Hematopoietic multipotent progenitor cell treated with erythropoietin and hydrocortisone succinate and interleukin-3 and kit ligand, for 4 days (in vitro differentiated cells): ENCODE results near the gene KRT85.

Experiments used
- DNase-seq: peaks from one replicate; pipeline ENCODE4 v3.0.0-alpha.2; 2015

Gene KRT85

DNA sequence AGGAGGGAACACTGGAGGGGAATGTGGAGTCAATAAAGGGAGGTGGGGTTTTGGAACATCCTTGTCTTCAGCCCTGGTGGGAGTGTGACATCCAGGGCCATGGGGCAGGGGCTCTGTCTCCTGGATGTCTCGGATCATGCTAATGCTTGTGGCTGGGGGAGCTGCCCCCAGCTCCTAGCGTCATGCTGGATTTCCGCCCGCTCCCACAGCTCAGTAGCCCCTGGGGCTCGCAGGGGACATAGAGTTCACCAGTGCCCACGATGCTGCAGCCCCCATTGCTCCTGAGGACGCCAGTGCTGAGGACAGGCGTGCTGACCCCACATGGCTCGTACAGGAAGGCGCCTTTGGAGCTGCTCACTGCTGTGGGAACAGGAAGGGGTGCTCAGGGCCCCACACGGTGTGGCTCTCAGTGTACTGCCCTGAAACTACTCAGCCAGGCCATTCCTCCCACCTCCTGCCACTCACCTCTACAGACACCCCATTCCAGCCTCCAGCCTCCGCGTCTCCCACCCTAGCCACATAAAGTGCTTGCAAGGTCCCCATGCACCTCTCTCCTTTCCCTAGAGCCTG is 27.6 kb upstream of the KRT85 start:
- no peak for DNase-seq

DNA sequence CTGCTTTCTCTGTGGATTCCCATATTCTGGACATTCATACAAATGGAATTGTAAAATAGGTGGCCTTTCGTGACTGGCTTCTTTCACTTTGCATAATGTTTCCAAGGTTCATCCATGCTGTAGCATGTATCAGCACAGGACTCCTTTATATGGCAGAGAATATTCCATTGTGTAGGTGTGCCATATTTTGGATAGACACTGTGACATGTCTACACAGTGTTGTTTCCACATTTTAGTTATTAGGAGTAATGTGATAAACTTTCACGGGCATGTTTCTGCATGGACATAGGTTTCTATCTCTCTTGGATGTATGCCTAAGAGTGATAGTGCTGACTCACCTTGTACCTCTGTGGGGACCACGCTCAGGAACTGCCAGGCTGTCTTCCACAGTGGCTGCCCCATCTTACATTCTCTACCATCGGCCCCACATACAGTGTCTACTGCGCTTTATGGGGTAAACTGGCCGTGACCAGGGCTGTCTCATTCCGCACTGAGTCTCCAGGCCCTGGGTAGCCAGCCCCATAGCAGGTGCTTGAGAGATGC is 25.3 kb upstream of the KRT85 start:
- DNase-seq = no peak

DNA sequence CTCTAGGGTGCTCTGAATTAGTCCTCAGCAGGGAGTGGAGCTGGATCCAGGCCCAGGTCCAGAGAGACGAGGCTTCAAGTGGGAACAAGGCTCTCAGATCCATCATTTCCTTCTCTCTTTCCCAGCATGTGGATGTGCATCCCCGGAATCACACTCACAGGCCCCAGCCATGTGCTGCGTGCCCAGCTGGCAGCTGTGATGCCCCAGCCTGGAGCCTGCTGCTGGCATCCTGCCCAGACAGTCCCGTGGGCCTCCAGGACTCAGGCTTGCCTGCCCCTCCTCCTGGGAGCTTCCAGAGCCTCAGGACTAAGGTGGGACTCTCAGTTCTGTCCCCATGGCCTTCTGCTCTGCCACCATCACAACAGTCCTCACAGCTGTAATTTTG is 24.3 kb upstream of the KRT85 start:
- DNase-seq = no peak

DNA sequence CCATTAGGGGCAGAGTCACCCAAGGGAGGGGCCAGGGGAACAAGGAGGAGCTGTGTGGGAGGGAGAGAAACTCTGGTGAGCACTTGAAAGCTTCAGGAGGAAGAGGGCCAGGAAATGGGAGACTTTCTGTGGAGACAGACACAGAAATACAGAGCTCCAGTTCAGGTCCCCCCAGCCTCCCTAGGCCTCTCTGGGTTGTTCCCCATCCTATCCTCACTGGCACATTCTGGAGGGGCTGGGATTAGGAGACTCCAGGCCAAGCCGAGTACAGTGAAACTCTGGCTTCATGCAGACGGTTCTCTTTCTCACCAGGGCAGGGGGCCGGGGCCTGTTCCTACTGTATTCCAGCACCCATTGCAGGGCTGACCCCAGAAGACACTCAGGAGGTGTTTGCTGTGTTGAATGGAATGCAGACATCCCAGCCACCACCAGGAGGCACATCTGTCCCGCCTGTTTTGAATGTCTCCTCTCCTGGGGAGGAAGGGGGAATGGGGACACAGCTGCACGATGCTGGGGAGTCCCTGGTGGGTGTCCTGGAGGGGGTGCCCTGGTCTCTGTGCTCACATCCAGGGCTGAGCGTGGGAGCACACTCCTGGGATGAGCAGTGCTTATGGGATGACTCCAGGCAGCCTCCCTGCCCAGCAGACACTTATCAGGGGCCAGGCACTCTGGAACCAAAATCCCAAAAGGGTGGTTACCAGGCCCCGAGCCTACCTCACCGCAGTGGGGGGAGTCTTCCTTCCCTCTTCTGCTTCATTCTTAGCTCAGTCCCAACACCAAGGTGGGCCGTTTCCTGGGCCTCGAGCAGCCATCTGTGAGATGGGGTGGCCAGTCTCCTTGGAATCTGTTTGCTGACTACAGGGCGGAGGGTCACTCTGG is 23.7 kb upstream of the KRT85 start:
- DNase-seq = peak; percentile 48

DNA sequence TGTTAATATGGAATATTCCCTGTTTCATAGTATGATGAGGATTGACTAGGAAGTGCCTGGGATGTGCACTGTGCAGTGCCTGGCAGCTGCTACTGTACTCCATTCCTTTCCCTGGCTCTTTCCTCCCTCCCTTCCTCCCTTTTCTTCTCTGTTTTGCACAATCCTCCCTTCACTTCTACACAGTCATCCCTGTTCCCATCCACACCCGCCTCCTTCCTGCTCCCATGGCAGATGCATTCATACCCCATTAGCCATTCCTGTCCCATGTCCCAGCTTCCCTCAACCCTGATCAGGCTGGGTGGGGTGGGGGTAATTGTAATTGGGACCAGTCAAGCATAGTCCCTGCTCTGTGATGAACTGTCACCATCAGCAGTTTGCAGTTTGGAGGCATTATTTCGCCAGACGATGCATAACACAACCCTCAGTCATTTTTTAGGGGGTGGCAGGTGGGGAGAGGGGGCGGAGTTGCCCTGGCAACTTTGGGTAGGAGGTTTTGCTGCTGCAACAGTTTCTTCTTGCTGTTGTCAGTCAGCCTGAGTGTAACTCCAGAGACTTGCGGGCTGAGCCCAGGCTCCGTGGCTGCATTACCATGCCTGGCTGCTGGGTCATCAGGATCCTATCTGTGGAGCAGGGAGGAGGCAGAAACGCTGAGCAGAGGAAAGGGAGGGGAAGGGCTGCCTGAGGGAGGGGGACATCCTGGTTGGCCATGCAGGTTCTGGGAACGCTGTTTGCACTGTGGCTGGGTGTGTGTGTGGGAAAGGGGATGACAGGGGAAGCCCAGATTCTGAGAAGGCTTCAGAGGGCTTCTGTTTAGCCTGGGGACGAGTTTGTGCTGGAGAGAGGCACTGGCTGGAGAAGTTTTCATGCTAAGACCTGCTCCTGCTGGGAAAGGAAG is 22.3 kb upstream of the KRT85 start:
- no peak for DNase-seq

DNA sequence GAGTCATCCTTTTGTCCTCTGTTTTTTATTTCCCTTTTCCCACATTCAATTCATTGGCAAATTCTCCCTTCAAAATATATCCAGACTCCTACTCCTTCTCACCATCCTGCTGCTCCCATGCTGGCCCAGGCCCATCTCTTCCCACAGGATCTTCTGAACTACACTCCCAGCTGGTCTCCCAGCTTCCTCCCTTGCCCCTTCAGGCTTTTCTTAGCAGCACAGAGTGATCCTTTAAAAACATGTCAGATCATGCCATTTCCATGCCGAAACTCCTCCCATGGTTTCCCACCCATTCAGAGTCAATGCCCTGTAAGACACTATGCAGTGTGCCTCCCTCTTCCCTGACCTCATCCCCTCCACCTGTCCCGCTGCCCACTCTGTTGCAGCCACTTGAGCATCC is 20.6 kb upstream of the KRT85 start:
- DNase-seq = no peak

DNA sequence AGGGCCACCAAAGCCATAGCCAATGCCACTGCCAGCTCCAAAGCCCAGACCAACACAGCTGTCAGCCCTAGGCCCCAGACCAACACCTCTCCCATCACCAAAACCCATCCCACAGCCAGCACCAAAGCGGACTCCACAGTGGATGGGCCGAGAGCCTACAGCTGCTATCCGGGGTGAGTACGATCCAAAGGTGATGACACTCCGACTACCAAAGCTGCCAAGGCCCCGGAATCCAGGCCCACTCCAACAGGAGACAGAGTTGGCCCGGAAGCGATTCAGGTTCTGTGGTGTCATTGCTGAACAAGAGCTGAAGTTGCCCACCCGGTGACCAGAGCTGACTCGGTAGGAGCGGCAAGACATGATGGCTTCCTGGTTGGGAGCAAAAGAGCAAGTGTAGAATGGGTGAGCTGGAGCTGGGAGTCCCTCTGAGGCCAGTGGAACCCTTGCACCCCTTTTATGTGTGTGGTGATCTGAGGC is 18.0 kb upstream of the KRT85 start, which contains the start of gene KRT84:
KRT84 (minus strand) TSS at position 427 of the 477 bp plus-strand sequence; CDS start at position 360, 67 bp downstream.
- DNase-seq = no peak

DNA sequence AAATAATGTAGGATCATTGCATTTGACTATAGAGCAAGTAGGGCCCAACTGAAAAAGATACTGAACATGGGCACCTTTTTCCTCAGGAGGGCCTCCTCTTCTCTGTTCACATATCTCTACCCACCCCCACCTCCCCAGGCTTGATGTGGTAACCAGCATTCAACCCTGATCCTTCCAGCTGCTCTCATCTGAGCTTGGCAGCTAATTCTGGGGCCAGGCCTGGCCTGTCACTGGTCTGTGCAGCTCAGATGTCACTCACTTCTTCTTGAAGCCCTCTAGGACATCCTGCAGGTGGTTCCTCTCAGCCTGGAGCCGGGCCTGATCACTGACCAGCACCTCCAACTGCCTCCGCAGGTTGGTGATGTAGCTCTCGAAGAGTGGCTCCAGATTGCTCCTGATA is 16.1 kb upstream of the KRT85 start:
- DNase-seq = no peak

DNA sequence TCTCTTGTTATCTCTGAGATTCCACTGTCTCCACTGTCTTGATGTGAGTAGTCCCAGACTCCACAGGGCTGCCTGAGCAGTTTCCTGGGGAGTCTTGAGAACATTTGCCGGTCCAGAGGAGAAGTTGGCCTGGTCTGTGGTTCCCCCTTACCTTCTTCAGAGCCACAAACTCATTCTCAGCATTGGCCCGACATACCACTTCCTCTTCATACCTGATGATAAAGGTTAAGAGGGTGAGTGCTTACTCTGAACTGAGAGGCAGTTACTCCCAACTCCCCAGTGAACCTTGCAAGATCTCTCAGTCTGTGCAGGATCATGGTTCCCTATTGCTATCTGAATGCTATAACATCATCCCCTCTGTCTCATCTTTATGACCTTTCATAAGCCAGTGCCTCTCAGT is 15.6 kb upstream of the KRT85 start:
- DNase-seq = no peak

DNA sequence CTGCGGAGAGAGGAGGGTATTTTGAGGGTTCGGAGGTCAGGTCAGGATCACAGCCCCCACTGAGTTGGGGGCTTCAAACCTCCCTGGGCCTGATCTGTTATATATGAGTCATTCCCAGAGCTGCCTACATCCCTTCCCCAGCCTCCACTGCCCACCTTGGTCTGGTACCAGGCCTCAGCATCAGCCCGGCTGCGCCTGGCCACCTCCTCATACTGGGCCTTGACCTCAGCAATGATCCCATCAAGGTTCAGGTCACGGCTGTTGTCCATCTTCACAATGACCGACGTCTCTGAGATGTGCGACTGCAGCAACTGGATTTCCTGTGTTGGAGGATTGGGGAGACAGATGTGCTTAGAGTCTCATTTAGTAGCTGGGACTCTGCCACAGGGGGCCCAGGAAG is 13.9 kb upstream of the KRT85 start:
- DNase-seq = no peak

DNA sequence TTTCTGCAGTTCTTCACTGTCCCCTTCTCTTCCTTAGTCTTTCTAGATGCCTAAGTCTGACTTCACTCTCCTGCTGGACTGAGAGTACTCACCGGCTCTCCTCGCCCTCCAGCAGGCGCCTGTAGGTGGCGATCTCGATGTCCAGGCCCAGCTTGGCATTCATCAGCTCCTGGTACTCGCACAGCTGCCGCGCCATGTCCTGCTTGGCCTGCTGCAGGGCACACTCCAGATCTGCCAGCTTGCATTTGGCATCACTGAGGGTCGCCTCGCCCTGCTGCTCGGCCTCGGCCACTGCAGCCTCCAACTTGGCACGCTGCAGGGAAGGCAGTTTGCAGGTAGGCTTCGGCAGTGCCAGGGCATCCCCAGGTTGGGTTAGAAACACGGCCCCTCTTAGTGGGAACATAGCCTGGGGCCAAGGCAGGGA is 13.0 kb upstream of the KRT85 start:
- peak; percentile 55 for DNase-seq

DNA sequence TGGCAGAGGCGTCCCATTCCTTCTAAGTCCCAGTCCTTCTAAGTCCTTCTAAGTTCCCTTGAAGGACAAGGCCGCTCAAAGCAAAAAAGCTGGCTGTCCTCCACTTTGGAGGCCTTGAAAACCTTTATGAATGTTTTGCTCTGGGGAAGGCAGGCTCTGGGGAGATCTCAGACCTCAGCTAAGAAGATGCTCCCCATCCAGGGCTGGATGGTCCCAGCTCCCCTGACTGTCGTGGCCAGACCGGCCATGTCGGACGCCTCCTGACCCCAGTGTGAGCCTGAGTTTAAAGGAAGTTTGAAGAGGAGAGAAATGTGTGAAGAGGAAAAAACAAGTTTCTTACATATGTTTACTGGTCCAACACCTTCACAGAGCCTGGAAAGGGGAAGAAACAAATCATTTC is 12.3 kb upstream of the KRT85 start:
- DNase-seq = no peak

DNA sequence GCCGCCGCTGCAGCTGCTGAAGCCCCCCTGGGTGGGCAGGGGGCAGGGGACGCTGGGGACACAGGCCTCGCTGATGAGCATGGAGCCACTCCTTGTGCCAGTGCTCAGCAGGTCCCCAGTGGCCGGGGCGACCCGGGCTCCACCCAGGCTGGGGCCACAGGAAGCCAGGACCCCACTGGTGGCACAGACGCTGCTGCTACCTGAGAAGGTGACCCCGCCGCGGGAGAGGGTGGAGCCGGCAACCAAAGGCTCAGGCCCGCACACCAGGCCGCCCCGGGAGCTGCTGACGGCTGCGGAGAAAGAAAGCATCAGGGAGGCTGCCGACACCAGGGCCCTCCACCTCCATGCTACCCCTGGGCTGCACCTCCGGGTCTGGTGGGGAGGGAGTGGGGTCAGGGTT is 10.8 kb upstream of the KRT85 start:
- no peak for DNase-seq

DNA sequence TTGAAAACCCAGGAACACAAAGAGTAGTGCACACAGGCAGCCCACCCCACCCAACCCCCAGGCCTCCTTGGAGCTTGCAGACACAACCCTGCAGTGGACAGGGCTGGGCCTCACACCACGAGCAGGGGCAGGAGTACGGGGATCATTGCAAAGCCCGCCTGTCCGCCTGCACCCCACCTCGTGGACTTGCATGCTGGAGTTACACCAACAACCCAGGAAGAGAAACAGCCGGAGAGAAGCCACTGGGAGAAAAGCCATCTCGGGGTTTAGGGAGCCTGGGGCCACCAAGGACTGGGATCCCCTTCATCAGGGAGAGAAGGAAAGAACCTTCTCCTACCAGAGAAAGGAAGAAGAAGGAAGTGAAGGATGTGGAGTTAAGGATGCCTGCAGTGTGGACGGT is 10.0 kb upstream of the KRT85 start:
- no peak for DNase-seq

DNA sequence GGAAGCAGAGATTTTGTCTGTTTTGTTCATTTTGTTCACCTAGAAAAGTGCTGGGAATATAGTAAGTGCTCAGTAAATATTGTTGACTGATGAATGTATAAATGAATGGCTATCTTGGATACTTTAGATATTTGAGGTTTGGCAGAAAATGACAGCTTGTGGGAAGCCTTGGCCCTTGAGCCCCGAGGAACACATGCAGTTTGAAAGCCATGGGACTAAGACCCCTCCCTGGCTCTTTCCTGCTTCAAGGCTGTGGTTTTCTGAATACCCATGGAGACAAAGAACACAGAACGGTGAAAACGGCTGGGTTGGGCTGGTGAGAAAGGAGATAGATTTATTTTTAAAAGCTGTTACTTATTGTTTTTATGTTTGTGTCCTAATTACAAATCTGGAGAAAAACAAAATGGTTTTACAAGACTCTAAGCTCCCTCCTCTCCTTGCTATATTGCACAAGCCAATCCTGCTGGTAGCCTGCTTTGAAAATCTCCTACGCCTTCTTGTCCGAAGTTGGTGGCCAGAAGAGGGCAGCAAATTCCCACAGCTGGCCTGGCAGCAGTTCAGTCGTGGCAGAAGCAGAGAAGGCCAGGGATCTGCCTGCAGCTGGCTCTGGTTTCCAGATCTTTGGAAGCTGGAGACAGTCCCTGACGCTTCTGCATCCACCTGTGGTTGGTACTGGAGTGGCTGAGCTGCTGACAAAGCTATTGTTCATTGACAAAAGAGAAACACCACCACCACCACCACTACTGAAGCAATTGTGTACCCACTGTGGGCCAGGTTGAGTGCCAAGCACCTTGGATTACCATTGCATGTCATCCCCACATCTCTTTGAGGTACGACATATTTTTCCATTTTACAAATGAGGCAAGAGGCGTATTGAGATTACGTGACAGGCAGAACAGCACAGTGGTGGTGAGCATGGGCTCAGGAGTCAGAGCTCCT is 5.2 kb upstream of the KRT85 start:
- DNase-seq = peak; percentile 84

DNA sequence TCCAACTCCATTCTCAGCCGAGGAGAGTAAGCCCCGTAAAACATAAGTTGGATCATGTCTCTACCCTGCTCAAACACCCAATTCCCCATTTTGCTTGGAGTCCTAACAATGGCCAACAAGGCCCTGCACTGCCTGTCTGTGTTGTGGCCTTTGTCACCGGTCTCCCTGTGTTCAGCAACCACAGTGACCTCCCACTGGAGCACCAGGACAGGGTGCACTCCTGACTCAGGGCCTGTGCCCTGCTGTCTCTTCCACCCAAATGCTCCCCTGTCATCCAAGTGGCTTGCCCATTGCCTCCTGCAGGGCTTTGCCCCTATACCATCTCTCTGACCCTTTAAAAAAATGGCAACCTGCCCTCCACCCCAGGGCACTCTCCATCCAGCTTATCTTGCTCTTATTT is 4.4 kb upstream of the KRT85 start:
- no peak for DNase-seq

DNA sequence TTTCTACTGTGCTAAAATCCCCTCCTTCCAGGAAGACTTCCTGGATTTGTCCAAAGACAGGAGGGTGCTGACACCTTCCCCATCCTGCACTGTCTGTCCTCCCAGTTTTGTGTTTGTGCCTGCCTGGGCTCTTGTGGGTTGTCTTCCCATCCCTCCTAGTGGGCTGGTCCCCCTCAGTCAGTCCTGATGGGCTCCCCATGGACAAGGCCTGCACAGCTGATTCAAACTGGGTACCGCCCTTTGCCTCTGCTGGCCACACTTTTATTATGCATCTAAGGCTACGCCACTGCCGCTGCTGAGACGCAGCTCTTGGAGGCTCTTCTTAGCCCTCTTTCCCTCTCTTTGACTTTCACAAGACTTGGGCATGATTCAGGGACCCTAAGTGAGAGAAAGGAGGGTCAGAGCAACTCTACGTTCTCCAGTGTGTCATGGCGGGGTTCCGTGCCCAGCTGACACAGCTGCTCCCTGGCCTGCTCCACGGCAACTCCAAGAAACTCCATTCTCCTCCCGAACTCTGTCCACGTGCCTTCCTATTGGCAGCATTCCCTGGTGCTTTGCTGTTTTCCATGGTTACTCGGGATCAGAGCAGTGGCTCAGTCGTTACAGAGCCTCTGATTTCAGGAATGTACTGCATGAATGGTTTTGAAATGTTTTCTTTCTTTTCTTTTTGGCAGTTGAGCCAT is 3.8 kb upstream of the KRT85 start:
- DNase-seq = no peak

DNA sequence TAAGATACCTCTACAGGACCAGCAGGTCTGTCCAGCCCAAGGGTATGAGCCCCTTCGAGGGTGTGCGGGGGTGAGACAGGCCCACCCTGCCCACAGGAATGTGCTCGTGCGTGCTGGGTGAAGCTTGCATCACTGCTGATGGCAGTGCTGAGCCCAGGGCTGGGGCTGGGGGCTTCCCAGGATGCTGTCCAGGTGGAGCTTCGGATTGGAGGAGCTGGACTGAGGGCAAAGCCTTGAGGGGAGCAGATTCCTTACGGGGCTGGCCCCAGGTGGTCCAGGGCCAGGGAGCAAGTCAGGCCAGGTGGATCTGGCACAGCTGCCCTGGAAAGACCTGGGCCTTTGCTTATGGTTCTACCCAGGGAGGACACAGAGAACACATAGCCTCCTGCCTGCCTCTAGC is 2.5 kb upstream of the KRT85 start:
- no peak for DNase-seq

DNA sequence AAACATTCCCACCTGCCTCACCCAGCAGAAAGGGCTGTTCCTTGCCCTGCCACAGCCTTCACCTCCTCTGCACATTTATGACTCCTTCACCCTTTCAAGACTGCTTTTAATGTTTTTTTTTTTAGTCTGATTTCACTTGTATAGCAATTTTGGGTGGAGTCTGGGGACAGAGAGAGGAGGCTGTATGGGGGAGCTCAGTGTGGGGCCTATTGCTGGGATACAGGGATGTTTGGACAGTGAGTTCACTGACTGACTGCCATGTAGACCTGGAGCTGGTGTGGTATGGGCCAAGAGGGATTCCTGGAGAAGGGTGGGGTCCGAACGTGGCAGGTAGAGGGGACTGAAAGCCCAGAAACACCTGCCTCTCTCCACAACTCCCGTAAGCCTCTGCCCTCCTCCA is 1.9 kb upstream of the KRT85 start:
- DNase-seq = no peak

DNA sequence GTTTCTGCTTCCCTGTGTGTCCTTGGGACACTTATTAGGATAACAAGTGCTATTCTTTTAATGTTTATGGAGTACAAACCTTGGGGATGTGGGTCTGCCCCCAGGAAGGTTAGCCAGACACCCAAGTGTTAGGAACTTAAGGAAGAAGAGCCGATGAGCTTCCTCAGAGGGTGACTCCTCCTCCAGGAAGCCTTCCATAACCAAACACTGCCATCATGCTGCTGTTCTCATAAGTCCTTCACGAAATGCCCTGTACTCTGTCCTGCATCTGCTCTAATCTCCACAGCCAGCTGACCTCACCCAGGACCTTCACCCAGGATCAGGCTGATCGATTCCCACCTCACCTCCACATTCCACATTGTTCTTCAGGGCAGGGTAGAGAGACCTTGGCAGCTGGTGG is 1.2 kb upstream of the KRT85 start:
- DNase-seq = no peak

DNA sequence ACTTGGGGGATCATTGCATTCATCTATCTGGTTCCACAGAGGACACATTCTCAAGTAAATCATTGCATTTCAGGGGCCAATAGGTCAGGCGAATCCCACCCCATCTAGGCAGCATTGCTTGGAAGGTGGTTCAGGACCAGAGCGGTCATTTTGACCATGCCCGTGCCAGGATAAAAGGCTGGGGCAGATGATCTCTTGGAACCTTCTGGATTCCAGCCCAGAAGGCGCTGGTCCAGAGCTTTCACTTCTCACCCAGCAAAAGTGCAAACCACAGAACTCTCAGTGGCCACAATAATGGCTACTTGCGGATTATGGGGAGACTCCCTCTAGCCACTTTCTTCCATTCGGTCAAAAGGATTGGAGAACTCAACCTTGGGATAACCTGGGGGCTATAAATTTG is 595 bp upstream of the KRT85 start:
- DNase-seq = no peak
